HG03139 (cell line): Measurements from ENCODE around the gene SRPRB.

Experiments
- ATAC-seq: cut with Tn5 transposase; IDR thresholded peaks from one replicate; pipeline ENCODE4 v1.9.1; 2021; ENCODE audit not compliant: unreplicated experiment

The SRPRB gene

GRCh38 chr3:133825969-133826727, 20.5 kb downstream of the SRPRB start:
- no peak for ATAC-seq

- no peak for ATAC-seq
Observed at GRCh38 chr3:133827136-133827535, 21.5 kb downstream of the SRPRB start.

GRCh38 chr3:133827684-133828083, 22.1 kb downstream of the SRPRB start:
- ATAC-seq, result no peak

GRCh38 chr3:133828576-133829309, 23.1 kb downstream of the SRPRB start:
- no peak for ATAC-seq

GRCh38 chr3:133829310-133829707, 23.7 kb downstream of the SRPRB start:
- no peak for ATAC-seq

GRCh38 chr3:133830071-133830470, 24.5 kb downstream of the SRPRB start:
- ATAC-seq, result no peak

GRCh38 chr3:133831966-133832801, 26.6 kb downstream of the SRPRB start:
- no peak for ATAC-seq

- no peak for ATAC-seq
Observed at GRCh38 chr3:133832802-133833144, 27.2 kb downstream of the SRPRB start.

- ATAC-seq, result no peak
Observed at GRCh38 chr3:133833267-133833666, 27.7 kb downstream of the SRPRB start.

GRCh38 chr3:133833880-133834620, 28.4 kb downstream of the SRPRB start:
- ATAC-seq, result no peak

GRCh38 chr3:133834621-133835417, 29.2 kb downstream of the SRPRB start:
- no peak for ATAC-seq

- no peak for ATAC-seq
Observed at GRCh38 chr3:133835418-133835743, 29.8 kb downstream of the SRPRB start.

- ATAC-seq, result no peak
Observed at GRCh38 chr3:133835961-133836360, 30.3 kb downstream of the SRPRB start.

GRCh38 chr3:133836497-133837158, 31.0 kb downstream of the SRPRB start:
- ATAC-seq, result no peak

GRCh38 chr3:133837487-133838295, 32.1 kb downstream of the SRPRB start:
- ATAC-seq, result no peak

- ATAC-seq, result no peak
Observed at GRCh38 chr3:133838296-133838789, 32.7 kb downstream of the SRPRB start.

- no peak for ATAC-seq
Observed at GRCh38 chr3:133838916-133839800, 33.5 kb downstream of the SRPRB start.
